GM12891 (cell line): ENCODE data around the gene GRAMD2A.

ENCODE experiments used
- DNase-seq: peaks from one replicate; pipeline ENCODE4 v3.0.0; 2011; ENCODE audit warnings: low spot score; ENCODE audit not compliant: insufficient read length
- FAIRE-seq: peaks from 2 replicates; lab custom pipeline; 2011; peaks lifted over from hg19 to GRCh38; lab: Jason Lieb, UNC
- PAX5 ChIP-seq: IDR thresholded peaks from 2 replicates; pipeline ENCODE4 v1.6.1; 2011; ENCODE audit warnings: low read length, moderate library complexity, mild to moderate bottlenecking; ENCODE audit not compliant: insufficient read depth, severe bottlenecking
- POLR2A ChIP-seq: IDR thresholded peaks from 2 replicates; pipeline ENCODE4 v1.6.1; 2011; ENCODE audit warnings: low read depth, low read length, control low read depth
- POLR2AphosphoS5 ChIP-seq: IDR thresholded peaks from 2 replicates; pipeline ENCODE4 v1.6.1; 2011; ENCODE audit warnings: low read depth, low read length, control low read depth
- POU2F2 ChIP-seq: IDR thresholded peaks from 2 replicates; pipeline ENCODE4 v1.6.1; 2011; ENCODE audit warnings: low read depth, mild to moderate bottlenecking, control low read depth, low read length, moderate library complexity
- SPI1 ChIP-seq: IDR thresholded peaks from 2 replicates; pipeline ENCODE4 v1.6.1; 2011; ENCODE audit warnings: low read depth, low read length, control low read depth
- TAF1 ChIP-seq: IDR thresholded peaks from 2 replicates; pipeline ENCODE4 v1.6.1; 2011; ENCODE audit warnings: low read depth, low read length, control low read depth

GRAMD2A gene

GRCh38 chr15:72233769-72234168 is 36.2 kb upstream of the GRAMD2A start:
- DNase-seq = no peak
- FAIRE-seq = no peak
- TF ChIP-seq TAF1 (no peak), POLR2AphosphoS5 (no peak), SPI1 (peak; percentile 19; the same call in 1 of the 2 replicates)

- DNase-seq (no peak), FAIRE-seq (peak; percentile 55)
- no peak for TF ChIP-seq POLR2A
- TF ChIP-seq TAF1 = no peak
- no peak for TF ChIP-seq POLR2AphosphoS5
- TF ChIP-seq PAX5 = no peak
- no peak for TF ChIP-seq POU2F2
- TF ChIP-seq SPI1 = no peak
These were observed 34.4 kb upstream of the GRAMD2A start for GRCh38 chr15:72231833-72232478.

GRCh38 chr15:72231066-72231832 is 33.7 kb upstream of the GRAMD2A start, which contains the start of gene PKM:
PKM (minus strand) TSS chr15:72231190; CDS start chr15:72219097, 12,093 bp downstream.
- peak; percentile 78 for FAIRE-seq
- TF ChIP-seq POLR2A (peak; percentile 99), POU2F2 (peak; percentile 94), PAX5 (no peak), SPI1 (peak; percentile 39; the same call in 1 of the 2 replicates), POLR2AphosphoS5 (peak; percentile 99), TAF1 (peak; percentile 99)
- peak; percentile 80 for DNase-seq

- DNase-seq (peak; percentile 35), FAIRE-seq (peak; percentile 59)
- TF ChIP-seq POLR2A (no peak), POU2F2 (no peak), PAX5 (peak; percentile 75), TAF1 (peak; percentile 58), POLR2AphosphoS5 (no peak), SPI1 (0 out of 2 replicates have a peak, but pooled peaks have one; percentile 38)
These were observed 32.8 kb upstream of the GRAMD2A start for GRCh38 chr15:72230197-72231065.

- no peak for FAIRE-seq
- no peak for TF ChIP-seq SPI1
- no peak for TF ChIP-seq PAX5
- no peak for DNase-seq
These were observed 32.3 kb upstream of the GRAMD2A start for GRCh38 chr15:72229947-72230196.

GRCh38 chr15:72229076-72229946 is 31.7 kb upstream of the GRAMD2A start:
- DNase-seq (no peak), FAIRE-seq (no peak)
- TF ChIP-seq POLR2A (peak; percentile 81), POLR2AphosphoS5 (no peak), POU2F2 (no peak), SPI1 (no peak), PAX5 (no peak), TAF1 (peak; percentile 59; the same call in 1 of the 2 replicates)

- FAIRE-seq = no peak
- DNase-seq = no peak
- TF ChIP-seq POLR2A = no peak
- TF ChIP-seq POU2F2 = no peak
- TF ChIP-seq TAF1 = no peak
- no peak for TF ChIP-seq POLR2AphosphoS5
- no peak for TF ChIP-seq PAX5
- TF ChIP-seq SPI1 = no peak
These were observed 30.1 kb upstream of the GRAMD2A start for GRCh38 chr15:72227720-72228119.

GRCh38 chr15:72227192-72227586 is 29.6 kb upstream of the GRAMD2A start:
- FAIRE-seq (no peak), DNase-seq (no peak)
- TF ChIP-seq SPI1 (no peak), PAX5 (no peak)

- TF ChIP-seq POU2F2 (no peak), POLR2AphosphoS5 (peak; percentile 37; the same call in 1 of the 2 replicates), PAX5 (no peak), POLR2A (no peak), SPI1 (no peak), TAF1 (no peak)
- DNase-seq (no peak), FAIRE-seq (no peak)
These were observed 25.7 kb upstream of the GRAMD2A start for GRCh38 chr15:72223278-72223677.
